Epithelial cell of prostate (primary cell): ENCODE data around the gene CIDEA.
"Not testable (repeated sequence)": the region's sequence is repeated elsewhere in the genome, so short reads cannot be mapped to it uniquely, and the experiment has no call there.

ENCODE experiments used
- DNase-seq: peaks from one replicate; pipeline ENCODE4 v3.0.0-alpha.2; 2011; ENCODE audit warnings: low read depth, low spot score
- H3K27ac ChIP-seq: fragments of 450-650 bp; 2 replicates; pipeline ENCODE4 v1.5.1; 2017; ENCODE audit warnings: mild to moderate bottlenecking

The CIDEA gene, protein sequence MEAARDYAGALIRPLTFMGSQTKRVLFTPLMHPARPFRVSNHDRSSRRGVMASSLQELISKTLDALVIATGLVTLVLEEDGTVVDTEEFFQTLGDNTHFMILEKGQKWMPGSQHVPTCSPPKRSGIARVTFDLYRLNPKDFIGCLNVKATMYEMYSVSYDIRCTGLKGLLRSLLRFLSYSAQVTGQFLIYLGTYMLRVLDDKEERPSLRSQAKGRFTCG

DNA sequence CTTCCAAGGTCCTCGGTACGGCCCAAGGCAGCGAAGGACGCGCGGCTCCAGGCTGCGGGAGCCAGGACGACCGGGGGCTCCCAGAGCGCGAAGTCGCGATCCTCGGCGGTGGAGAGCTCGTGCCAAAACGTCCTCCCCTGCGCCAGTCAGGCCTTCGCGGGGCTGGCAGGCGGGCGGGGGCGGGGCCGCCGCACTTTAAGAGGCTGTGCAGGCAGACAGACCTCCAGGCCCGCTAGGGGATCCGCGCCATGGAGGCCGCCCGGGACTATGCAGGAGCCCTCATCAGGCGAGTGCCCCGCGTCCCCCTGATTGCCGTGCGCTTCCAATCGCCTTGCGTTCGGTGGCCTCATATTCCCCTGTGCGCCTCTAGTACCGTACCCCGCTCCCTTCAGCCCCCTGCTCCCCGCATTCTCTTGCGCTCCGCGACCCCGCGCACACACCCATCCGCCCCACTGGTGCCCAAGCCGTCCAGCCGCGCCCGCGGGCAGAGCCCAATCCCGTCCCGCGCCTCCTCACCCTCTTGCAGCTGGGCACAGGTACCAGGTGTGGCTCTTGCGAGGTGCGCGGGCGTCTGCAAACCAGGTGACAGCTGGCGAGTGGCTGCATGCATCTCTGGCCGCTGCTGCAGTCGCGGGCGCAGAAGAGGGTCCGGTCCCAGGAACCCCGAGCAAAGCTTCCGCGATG is at the start of gene CIDEA:
Gene CIDEA, plus strand, starts transcription at position 226 of the 684 bp plus-strand sequence. Its CDS starts 23 bp downstream, at position 249.
- no peak for DNase-seq
- peak within 1 kb of the TSS; percentile 79 for H3K27ac ChIP-seq

DNA sequence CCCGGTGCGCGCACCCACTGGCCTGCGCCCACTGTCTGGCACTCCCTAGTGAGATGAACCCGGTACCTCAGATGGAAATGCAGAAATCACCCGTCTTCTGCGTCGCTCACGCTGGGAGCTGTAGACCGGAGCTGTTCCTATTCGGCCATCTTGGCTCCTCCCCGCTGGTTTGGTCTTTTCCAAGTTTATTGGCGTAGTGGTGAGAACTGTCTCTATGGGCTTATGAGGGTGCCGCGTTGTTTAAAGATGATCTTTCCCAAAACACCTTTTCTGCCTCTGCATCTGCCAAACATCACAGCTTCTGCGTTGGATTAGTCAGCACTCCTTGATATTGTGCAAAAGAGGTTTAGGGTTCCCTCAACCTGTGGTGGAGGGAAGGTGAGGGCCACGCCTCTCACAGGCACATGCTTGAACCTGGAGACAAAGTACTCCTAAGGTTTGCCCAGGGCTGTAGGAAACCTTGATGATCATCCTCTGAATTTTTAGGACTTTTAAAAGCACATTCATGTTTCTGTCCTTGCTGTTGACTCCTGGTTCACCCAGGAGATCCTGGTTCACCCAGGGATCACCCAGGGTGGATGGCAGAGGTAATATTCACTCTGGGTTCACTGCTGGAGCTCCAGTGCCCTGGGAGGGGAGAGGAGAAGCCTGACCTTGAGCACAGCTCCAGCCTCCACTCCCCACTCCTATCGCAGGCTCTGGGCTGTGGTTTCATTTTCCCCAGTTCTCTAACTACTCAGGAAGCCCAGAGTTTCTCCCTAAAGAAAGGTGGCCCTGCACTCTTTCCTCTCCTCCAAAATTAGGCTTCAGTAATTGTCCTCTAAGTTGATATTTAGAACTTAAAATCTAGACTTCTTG is 45.6 kb upstream of the CIDEA start:
- DNase-seq, H3K27ac ChIP-seq: not testable (repeated sequence)

GRCh38 chr18:12212308-12212707 is 41.9 kb upstream of the CIDEA start:
- not testable (repeated sequence) for DNase-seq, H3K27ac ChIP-seq

GRCh38 chr18:12214296-12215005 is 39.7 kb upstream of the CIDEA start:
- DNase-seq = peak; percentile 66
- H3K27ac ChIP-seq = not testable (repeated sequence)

DNA sequence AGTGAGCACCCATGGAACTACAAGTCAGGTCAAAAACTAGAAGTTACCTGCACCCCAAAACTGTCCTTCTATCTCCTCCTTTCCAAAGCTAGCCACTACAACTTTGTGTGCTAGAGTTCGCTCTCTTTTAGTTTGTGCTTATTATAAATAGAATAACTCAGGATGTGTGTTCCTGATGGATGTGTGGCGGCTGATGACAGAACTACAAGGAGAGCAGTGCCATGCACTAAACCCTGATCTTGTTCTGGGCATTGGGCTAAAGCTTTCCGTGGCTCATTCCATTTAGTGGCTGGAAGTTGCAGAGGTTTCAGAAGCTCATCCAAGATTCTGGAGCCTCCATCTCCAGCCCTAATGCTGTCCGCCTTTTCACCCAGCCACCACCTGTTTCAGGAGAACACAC is 37.7 kb upstream of the CIDEA start:
- H3K27ac ChIP-seq, DNase-seq: not testable (repeated sequence)

DNA sequence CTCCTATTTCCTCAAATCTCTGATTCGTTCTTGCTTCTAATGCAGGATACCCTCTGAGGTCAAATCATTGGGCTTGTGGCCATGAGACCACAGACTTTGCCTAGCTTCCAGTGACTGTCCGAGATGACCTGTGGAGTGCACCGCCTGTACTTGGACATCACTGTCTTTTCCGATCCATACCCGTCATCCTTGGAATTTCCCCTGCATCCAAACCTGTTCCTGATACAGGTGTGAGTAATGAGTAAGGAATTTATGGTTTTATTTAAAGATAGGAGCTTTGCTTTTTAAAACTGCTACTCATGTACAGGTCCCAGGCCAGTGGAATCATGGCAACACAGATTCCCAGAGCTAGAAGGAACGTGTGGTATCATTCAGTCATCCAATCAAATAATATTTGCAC is 35.6 kb upstream of the CIDEA start:
- not testable (repeated sequence) for DNase-seq, H3K27ac ChIP-seq

GRCh38 chr18:12222041-12222440 is 32.1 kb upstream of the CIDEA start:
- not testable (repeated sequence) for DNase-seq, H3K27ac ChIP-seq

GRCh38 chr18:12223326-12223725 is 30.8 kb upstream of the CIDEA start:
- not testable (repeated sequence) for H3K27ac ChIP-seq, DNase-seq

GRCh38 chr18:12226807-12227206 is 27.4 kb upstream of the CIDEA start:
- not testable (repeated sequence) for DNase-seq, H3K27ac ChIP-seq

- H3K27ac ChIP-seq, DNase-seq: not testable (repeated sequence)
These were observed 26.6 kb upstream of the CIDEA start for GRCh38 chr18:12227399-12228186.

DNA sequence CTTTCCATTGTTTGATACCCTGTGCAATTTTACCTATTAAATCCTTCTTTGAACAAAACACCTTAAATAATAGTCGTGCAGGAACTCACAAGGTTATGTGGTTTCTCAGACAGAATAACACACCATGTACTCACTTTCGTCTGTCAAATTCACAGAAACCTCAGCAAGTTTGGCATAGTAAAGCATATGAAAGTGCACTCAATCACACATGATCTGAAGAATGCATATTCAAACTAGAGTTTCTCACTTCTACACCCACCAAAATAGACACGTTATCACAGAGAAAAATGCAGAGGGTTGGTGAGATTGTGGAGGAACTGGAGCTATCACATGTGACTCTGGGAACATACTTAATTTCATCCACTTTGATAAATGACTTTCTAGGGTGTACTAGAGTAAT is 25.9 kb upstream of the CIDEA start:
- not testable (repeated sequence) for H3K27ac ChIP-seq, DNase-seq

GRCh38 chr18:12230561-12230960 is 23.6 kb upstream of the CIDEA start:
- not testable (repeated sequence) for H3K27ac ChIP-seq

GRCh38 chr18:12231040-12231882 is 22.9 kb upstream of the CIDEA start:
- no peak overlapping the region for H3K27ac ChIP-seq
- DNase-seq = no peak

More at GRCh38 chr18:12230561-12230960, 23.6 kb upstream of the CIDEA start:
- not testable (repeated sequence) for DNase-seq

GRCh38 chr18:12231986-12232385 is 22.2 kb upstream of the CIDEA start:
- no peak overlapping the region for H3K27ac ChIP-seq
- no peak for DNase-seq

DNA sequence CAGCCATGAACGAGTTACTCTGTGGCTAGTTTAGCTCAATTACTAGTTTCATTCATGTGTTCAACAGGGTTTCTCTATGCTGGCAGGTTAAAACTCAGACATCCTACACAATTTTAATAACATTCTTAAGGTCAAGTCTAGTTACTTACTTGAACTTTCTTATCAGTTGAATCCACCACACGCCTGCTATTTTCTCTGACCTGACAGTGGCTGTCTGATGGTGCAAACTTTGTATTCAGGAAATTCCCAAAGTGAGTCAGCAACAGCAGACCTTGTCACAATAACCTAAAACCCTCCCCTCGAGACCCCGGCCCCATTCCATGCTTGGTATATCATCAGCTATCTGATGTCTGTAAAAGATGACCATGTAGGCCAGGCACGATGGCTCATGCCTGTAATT is 20.8 kb upstream of the CIDEA start:
- no peak for DNase-seq

DNA sequence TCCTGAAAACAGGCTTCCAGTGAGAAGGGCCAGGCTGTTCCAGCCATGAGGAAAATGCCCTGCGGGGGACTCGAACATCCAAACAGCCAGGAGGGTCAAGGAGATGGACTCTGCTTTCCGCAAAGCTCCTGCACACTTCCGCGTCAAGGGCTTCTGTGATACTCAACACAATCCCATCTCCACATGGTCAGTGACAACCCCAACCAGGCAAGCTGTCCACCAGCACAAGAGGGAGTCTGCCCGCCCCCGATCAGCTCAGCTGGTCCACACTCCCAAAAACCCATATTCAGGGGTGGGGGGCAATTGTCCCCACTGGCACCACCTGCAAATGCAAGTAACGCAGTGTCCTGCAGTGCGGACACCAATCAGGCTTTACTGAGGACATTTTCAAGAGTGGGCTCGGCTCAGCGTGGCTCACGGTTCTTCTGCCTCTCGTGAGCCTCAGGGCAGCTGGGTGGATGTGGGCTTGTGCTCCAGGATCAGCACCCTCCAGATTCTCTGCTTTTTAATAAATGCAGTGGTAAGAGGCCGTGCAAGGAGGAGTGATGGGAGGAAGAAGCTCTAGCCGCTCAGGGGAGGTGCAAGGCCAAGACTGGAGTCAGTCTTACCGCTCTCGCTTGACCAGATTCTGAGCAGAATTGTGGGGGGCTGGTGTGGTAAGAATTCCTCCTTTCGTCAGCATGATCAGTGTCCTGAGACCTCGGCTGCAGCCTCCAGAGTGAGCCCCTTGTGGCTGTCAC is 19.5 kb upstream of the CIDEA start:
- no peak overlapping the region for H3K27ac ChIP-seq
- DNase-seq = no peak

More for the DNA sequence above, 20.8 kb upstream of the CIDEA start:
- no peak overlapping the region for H3K27ac ChIP-seq

DNA sequence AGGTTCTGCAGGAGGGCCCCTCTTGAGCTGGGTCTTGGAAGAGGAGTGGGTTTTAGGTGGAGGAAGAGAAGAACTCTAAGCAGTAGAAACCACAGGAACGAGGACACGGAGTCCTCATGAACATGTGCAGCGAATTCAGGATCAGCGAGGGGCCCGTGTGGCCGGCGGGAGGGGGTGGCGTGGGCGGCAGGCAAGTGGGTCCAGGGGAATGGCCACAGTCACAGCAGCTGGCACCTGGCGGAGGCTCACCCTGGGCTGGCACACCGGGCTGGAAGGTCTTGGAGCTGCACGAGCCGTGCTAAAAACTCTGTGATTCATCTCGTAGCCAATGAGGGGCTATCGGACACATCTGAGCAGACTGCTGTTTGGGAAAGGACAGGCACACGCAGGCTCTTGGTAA is 18.0 kb upstream of the CIDEA start:
- H3K27ac ChIP-seq = no peak overlapping the region
- DNase-seq = no peak
